Measurements from ENCODE around the gene ARAP1. TPM values are rescaled to one million over a fixed set of nuclear protein-coding genes. Genes with fewer than 3 reads are reported as not detected.
A peak's percentile ranks its signal among the peaks of the same experiment; 100 is the strongest.

The ARAP1 gene
- total RNA-seq, 2 donors from 2014 or later, result 74.4 to 88.3 TPM

- Mint-ChIP-seq H3K4me1 (peaks cover 58% of the 10 kb centered on the region), H3K27ac (peak within 1 kb of the TSS; percentile 75), H3K27me3 (ENCODE audit: insufficient read depth) (peaks cover 25% of the 10 kb centered on the region), H3K4me3 (peak within 1 kb of the TSS; percentile 53), H3K9me3 (no peaks in the 10 kb centered on the region), H3K36me3 (ENCODE audit: low read depth) (no peaks in the 10 kb centered on the region)
- WGBS, 2 experiments (ENCODE audit: insufficient coverage in 1 of 2, insufficient read length in 1 of 2), result 14 to 26% methylated on average over 8 to 21 of the region's 21 CpGs
- Histone ChIP-seq H3K4me1 (ENCODE audit: control insufficient read depth, insufficient read depth, low read length) (peaks cover 22% of the 10 kb centered on the region), H3K27ac (ENCODE audit: low read depth, low read length) (no peak within 1 kb of the TSS), H3K9me3 (ENCODE audit: control insufficient read depth, low read length) (no peaks in the 10 kb centered on the region), H3K36me3 (ENCODE audit: control insufficient read depth, insufficient read depth, low read length) (no peaks in the 10 kb centered on the region), H3K4me3 (ENCODE audit: low read length) (no peak within 1 kb of the TSS), H3K9ac (ENCODE audit: extremely low read depth, low read length, poor library complexity, severe bottlenecking) (no peak within 1 kb of the TSS), H3K27me3 (ENCODE audit: control insufficient read depth, insufficient read depth, low read length, poor library complexity, severe bottlenecking) (peaks cover 22% of the 10 kb centered on the region)
- TF ChIP-seq CTCF (conservative IDR thresholded peaks at IDR 0.05), result no peak
- peak; percentile 85 for DNase-seq
These were observed 78.0 kb downstream of the ARAP1 start, which contains the start of gene PDE2A for GRCh38 chr11:72673943-72674828. PDE2A (minus strand) TSS chr11:72674422; CDS start chr11:72674207, 215 bp downstream.

GRCh38 chr11:72673284-72673942 is 78.8 kb downstream of the ARAP1 start:
- H3K27me3 Mint-ChIP-seq (ENCODE audit: insufficient read depth), result peaks cover 22% of the 10 kb centered on the region
- no peaks in the 10 kb centered on the region for H3K9me3 Mint-ChIP-seq
- WGBS, 2 experiments (ENCODE audit: insufficient coverage in 1 of 2, insufficient read length in 1 of 2), result 42 to 54% methylated on average over 3 to 12 of the region's 12 CpGs
- peaks cover 22% of the 10 kb centered on the region for H3K4me1 ChIP-seq (ENCODE audit: control insufficient read depth, insufficient read depth, low read length)
- H3K4me3 Mint-ChIP-seq, result peak overlapping the region; percentile 53
- no peaks in the 10 kb centered on the region for H3K36me3 ChIP-seq (ENCODE audit: control insufficient read depth, insufficient read depth, low read length)
- no peaks in the 10 kb centered on the region for H3K36me3 Mint-ChIP-seq (ENCODE audit: low read depth)
- no peaks in the 10 kb centered on the region for H3K9me3 ChIP-seq (ENCODE audit: control insufficient read depth, low read length)
- peaks cover 22% of the 10 kb centered on the region for H3K27me3 ChIP-seq (ENCODE audit: control insufficient read depth, insufficient read depth, low read length, poor library complexity, severe bottlenecking)
- H3K27ac ChIP-seq (ENCODE audit: low read depth, low read length), result no peak overlapping the region
- H3K4me1 Mint-ChIP-seq, result peaks cover 61% of the 10 kb centered on the region
- no peak overlapping the region for H3K4me3 ChIP-seq (ENCODE audit: low read length)
- H3K9ac ChIP-seq (ENCODE audit: extremely low read depth, low read length, poor library complexity, severe bottlenecking), result no peak overlapping the region
- peak; percentile 85 for DNase-seq
- TF ChIP-seq CTCF (conservative IDR thresholded peaks at IDR 0.05), result no peak
- no peak overlapping the region for H3K27ac Mint-ChIP-seq

GRCh38 chr11:72672597-72673238 is 79.5 kb downstream of the ARAP1 start:
- no peak for TF ChIP-seq CTCF (conservative IDR thresholded peaks at IDR 0.05)
- Mint-ChIP-seq H3K27ac (no peak overlapping the region), H3K4me3 (peak overlapping the region; percentile 53), H3K4me1 (peaks cover 61% of the 10 kb centered on the region), H3K27me3 (ENCODE audit: insufficient read depth) (peaks cover 15% of the 10 kb centered on the region), H3K36me3 (ENCODE audit: low read depth) (peaks cover under 1% of the 10 kb centered on the region), H3K9me3 (peaks cover 6% of the 10 kb centered on the region)
- Histone ChIP-seq H3K27ac (ENCODE audit: low read depth, low read length) (no peak overlapping the region), H3K4me1 (ENCODE audit: control insufficient read depth, insufficient read depth, low read length) (peaks cover 22% of the 10 kb centered on the region), H3K9me3 (ENCODE audit: control insufficient read depth, low read length) (peaks cover 4% of the 10 kb centered on the region), H3K4me3 (ENCODE audit: low read length) (no peak overlapping the region), H3K36me3 (ENCODE audit: control insufficient read depth, insufficient read depth, low read length) (no peaks in the 10 kb centered on the region), H3K9ac (ENCODE audit: extremely low read depth, low read length, poor library complexity, severe bottlenecking) (no peak overlapping the region), H3K27me3 (ENCODE audit: control insufficient read depth, insufficient read depth, low read length, poor library complexity, severe bottlenecking) (peaks cover 15% of the 10 kb centered on the region)
- WGBS, 2 experiments (ENCODE audit: insufficient coverage in 1 of 2, insufficient read length in 1 of 2), result 76% methylated on average over 4 of the region's 4 CpGs; no CpG with 5 or more reads in 1 of the 2 experiments
- no peak for DNase-seq

Data from endodermal cell (in vitro differentiated cells).